DOHH2 (cell line): ENCODE measurements around the gene PLK1.

ENCODE experiments used
- H3F3A ChIP-seq: fragments of 200-600 bp; sonication (generic), shearing (Covaris generic); 2 replicates; pipeline ENCODE4 v1.6.0; 2016; ENCODE audit warnings: antibody characterized with exemption, mild to moderate bottlenecking; ENCODE audit not compliant: control insufficient read depth, insufficient read depth
- H3K27ac ChIP-seq: fragments of 200-600 bp; sonication (generic); 2 replicates; pipeline ENCODE4 v1.5.1; 2014; ENCODE audit warnings: low read depth, mild to moderate bottlenecking, low read length, moderate library complexity
- H3K27me3 ChIP-seq: fragments of 200-600 bp; sonication (generic); 2 replicates; pipeline ENCODE4 v1.6.1; 2014; ENCODE audit warnings: mild to moderate bottlenecking, low read length, mixed read lengths; ENCODE audit not compliant: control insufficient read depth
- H3K36me3 ChIP-seq: fragments of 200-600 bp; sonication (generic); 2 replicates; pipeline ENCODE4 v1.6.1; 2014; ENCODE audit warnings: mild to moderate bottlenecking, low read length, moderate library complexity, mixed read lengths; ENCODE audit not compliant: control insufficient read depth
- H3K4me1 ChIP-seq: fragments of 200-600 bp; sonication (generic); 2 replicates; pipeline ENCODE4 v1.6.1; 2014; ENCODE audit warnings: mild to moderate bottlenecking, low read length, mixed read lengths; ENCODE audit not compliant: control insufficient read depth
- H3K4me2 ChIP-seq: fragments of 200-600 bp; sonication (generic); 2 replicates; pipeline ENCODE4 v1.6.0; 2014; ENCODE audit warnings: mild to moderate bottlenecking, low read length, moderate library complexity
- H3K4me3 ChIP-seq: fragments of 200-600 bp; sonication (generic); 2 replicates; pipeline ENCODE4 v1.5.1; 2014; ENCODE audit warnings: mild to moderate bottlenecking, low read length, mixed read lengths
- H3K79me2 ChIP-seq: fragments of 200-600 bp; sonication (generic); 2 replicates; pipeline ENCODE4 v1.6.1; 2014; ENCODE audit warnings: mild to moderate bottlenecking, low read length, mixed read lengths; ENCODE audit not compliant: control insufficient read depth
- H3K9me2 ChIP-seq: fragments of 200-600 bp; sonication (generic); replicated peaks from 2 replicates; pipeline ENCODE4 v1.6.1; 2014; ENCODE audit warnings: mild to moderate bottlenecking, low read length, mixed read lengths; ENCODE audit not compliant: control insufficient read depth
- H3K9me3 ChIP-seq: fragments of 200-600 bp; sonication (generic); 2 replicates; pipeline ENCODE4 v1.6.1; 2014; ENCODE audit warnings: antibody characterized with exemption, low read length, mixed read lengths; ENCODE audit not compliant: control insufficient read depth, insufficient read depth
- H4K20me1 ChIP-seq: fragments of 200-600 bp; sonication (generic); 2 replicates; pipeline ENCODE4 v1.6.0; 2014; ENCODE audit warnings: low read depth, mild to moderate bottlenecking, antibody characterized with exemption, low read length, moderate library complexity; ENCODE audit not compliant: control insufficient read depth, insufficient read depth
- EZH2phosphoT487 ChIP-seq: fragments of 200-600 bp; sonication (generic); IDR thresholded peaks from 2 replicates; pipeline ENCODE4 v1.6.1; 2017; ENCODE audit warnings: borderline replicate concordance, mild to moderate bottlenecking, antibody characterized with exemption, low read length, moderate library complexity, mixed read lengths
- TF ChIP-seq, protein P1 (sequence below): fragments of 200-600 bp; sonication (generic); IDR thresholded peaks from one replicate; pipeline ENCODE4 v1.5.1; 2014; ENCODE audit warnings: antibody characterized with exemption, mild to moderate bottlenecking, low read depth, low read length; ENCODE audit not compliant: poor library complexity, severe bottlenecking

The PLK1 gene

DNA sequence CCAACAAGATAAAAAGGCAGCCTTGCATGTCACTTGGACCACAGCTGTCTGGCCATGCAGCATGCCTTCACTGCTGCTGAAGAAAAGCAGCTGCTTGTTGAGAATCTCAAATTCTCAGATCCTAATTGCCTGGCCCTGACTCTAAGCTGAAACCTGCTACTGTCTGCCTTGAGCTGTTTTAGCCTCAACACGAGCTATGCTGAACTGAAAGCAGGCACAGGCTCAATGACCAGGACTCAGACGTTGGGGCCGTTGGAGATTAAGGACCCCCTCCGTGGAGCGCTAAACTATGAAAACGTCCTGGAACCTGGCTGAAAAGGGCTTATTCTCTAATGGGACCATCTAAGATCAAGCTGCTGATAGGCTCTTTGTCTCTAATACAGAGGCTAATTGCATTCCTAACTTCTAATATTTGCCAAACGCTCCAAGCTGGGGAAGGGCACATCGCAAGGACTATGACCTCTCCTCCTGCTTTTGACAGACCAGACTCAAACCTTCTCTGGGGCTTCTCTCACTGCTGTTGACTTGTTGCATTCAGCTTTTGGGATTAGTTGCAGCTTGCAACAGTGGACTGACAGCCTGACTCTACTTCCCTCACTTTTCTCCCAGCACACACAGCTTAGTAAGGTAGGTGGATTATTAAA, 4.6 kb upstream of the PLK1 start:
- no peaks in the 10 kb centered on the region for H3K9me3 ChIP-seq
- no peaks in the 10 kb centered on the region for H4K20me1 ChIP-seq
- peaks cover 27% of the 10 kb centered on the region for H3K36me3 ChIP-seq
- peaks cover 19% of the 10 kb centered on the region for H3K4me1 ChIP-seq
- H3K79me2 ChIP-seq: peaks cover 11% of the 10 kb centered on the region
- H3F3A ChIP-seq: no peaks in the 10 kb centered on the region; the same call in 1 of the 2 replicates
- H3K4me2 ChIP-seq: no peak overlapping the region
- no peaks in the 10 kb centered on the region for H3K9me2 ChIP-seq
- no peak overlapping the region for H3K27ac ChIP-seq
- H3K4me3 ChIP-seq: no peak overlapping the region
- H3K27me3 ChIP-seq: no peaks in the 10 kb centered on the region
- TF ChIP-seq EZH2phosphoT487: no peak
- TF ChIP-seq, protein P1, sequence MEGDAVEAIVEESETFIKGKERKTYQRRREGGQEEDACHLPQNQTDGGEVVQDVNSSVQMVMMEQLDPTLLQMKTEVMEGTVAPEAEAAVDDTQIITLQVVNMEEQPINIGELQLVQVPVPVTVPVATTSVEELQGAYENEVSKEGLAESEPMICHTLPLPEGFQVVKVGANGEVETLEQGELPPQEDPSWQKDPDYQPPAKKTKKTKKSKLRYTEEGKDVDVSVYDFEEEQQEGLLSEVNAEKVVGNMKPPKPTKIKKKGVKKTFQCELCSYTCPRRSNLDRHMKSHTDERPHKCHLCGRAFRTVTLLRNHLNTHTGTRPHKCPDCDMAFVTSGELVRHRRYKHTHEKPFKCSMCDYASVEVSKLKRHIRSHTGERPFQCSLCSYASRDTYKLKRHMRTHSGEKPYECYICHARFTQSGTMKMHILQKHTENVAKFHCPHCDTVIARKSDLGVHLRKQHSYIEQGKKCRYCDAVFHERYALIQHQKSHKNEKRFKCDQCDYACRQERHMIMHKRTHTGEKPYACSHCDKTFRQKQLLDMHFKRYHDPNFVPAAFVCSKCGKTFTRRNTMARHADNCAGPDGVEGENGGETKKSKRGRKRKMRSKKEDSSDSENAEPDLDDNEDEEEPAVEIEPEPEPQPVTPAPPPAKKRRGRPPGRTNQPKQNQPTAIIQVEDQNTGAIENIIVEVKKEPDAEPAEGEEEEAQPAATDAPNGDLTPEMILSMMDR: no peak

DNA sequence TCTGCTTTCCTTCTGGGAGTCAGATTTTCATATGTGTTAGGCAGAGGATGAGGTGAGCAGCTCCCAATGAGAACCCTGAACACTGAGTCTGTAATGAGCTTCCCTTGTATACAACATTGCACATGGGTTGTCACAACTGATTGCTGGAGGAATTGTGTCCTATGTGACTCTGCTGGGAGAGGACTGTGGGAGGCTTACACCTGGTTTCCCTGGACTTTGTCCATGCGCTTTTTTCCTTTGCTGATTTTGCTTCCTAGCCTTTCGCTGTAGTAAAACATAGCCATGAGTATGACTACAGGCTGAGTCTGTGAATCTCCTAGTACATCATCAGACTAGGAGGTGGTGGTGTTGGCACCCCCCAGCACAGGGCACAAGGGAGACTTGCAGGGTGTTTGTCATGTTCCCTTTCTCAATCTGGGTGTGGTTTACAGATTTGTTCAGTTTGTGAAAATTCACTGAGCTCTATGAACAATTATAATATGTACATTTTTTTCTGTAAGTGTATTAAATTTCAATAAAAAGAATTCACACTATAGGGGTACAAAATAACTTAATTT, 1.7 kb upstream of the PLK1 start:
- H3K27ac ChIP-seq: no peak overlapping the region
- TF ChIP-seq, protein P1: no peak
- TF ChIP-seq EZH2phosphoT487: no peak
- H3K36me3 ChIP-seq: peaks cover 36% of the 10 kb centered on the region

DNA sequence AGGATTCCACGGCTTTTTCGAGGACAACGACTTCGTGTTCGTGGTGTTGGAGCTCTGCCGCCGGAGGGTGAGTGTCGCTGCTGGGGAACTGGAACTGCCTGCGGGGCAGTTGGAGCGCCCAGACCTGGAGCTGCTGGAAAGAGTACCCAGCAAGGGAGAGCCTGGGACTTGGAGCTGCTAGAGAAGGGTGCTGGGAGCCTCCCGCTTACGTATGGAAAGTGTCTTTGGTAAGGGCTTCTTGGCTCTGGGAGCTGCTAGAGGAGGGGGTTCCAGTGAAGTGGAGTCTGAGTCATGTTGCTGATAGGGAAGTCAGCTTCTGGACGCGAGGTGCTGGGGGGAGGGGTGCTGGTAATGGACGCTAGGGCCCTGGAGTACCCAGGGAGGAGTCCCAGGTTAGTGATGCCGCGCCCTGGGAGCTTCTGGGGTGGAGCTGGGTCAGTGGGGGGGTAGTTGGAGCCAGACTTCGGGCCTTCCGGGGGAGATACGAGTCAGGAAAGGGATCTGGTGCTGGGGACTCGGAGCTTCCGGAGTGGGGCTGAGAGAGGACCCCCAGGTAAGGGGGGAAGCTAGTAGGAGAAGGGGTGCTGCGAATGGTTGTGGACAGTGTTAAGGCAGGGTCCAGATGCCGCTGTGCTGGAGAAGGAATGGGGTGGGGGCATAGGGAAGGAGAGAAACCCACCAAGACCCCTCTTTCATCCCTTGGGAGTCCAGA, 741 bp downstream of the PLK1 start:
- Histone ChIP-seq H3K27me3 (no peaks in the 10 kb centered on the region), H3K79me2 (peaks cover 59% of the 10 kb centered on the region), H3K4me3 (peak overlapping the region; percentile 99), H3K9me2 (no peaks in the 10 kb centered on the region), H3K9me3 (no peaks in the 10 kb centered on the region), H3K4me2 (peak overlapping the region; percentile 85), H3K4me1 (peaks cover 25% of the 10 kb centered on the region), H4K20me1 (peaks cover 14% of the 10 kb centered on the region; the same call in 1 of the 2 replicates), H3K27ac (peak overlapping the region; percentile 55), H3F3A (no peaks in the 10 kb centered on the region; the same call in 1 of the 2 replicates), H3K36me3 (peaks cover 55% of the 10 kb centered on the region)
- TF ChIP-seq EZH2phosphoT487: no peak

More for the DNA sequence above, 1.7 kb upstream of the PLK1 start:
- peaks cover 25% of the 10 kb centered on the region for H3K4me1 ChIP-seq
- H3F3A ChIP-seq: no peaks in the 10 kb centered on the region; the same call in 1 of the 2 replicates
- H4K20me1 ChIP-seq: peaks cover 12% of the 10 kb centered on the region; the same call in 1 of the 2 replicates
- H3K9me3 ChIP-seq: no peaks in the 10 kb centered on the region
- H3K9me2 ChIP-seq: no peaks in the 10 kb centered on the region
- H3K4me2 ChIP-seq: no peak overlapping the region
- no peaks in the 10 kb centered on the region for H3K27me3 ChIP-seq
- no peak overlapping the region for H3K4me3 ChIP-seq
- H3K79me2 ChIP-seq: peaks cover 40% of the 10 kb centered on the region

DNA sequence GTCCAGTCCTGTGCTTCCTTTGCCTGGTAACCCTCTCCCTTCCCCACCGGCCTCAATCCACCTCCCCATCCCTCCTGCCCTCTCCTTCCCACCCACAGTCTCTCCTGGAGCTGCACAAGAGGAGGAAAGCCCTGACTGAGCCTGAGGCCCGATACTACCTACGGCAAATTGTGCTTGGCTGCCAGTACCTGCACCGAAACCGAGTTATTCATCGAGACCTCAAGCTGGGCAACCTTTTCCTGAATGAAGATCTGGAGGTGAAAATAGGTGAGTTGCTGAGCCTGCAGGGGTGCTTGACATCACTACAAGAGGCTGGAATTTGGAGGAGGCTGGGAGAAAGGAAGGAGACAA, 1.3 kb downstream of the PLK1 start:
- no peaks in the 10 kb centered on the region for H3K9me3 ChIP-seq
- peak overlapping the region; percentile 85 for H3K4me2 ChIP-seq
- peaks cover 58% of the 10 kb centered on the region for H3K36me3 ChIP-seq
- peaks cover 60% of the 10 kb centered on the region for H3K79me2 ChIP-seq
- 0 out of 2 replicates have a peak overlapping the region, but pooled peaks have one; percentile 55 for H3K27ac ChIP-seq
- peaks cover 14% of the 10 kb centered on the region; the same call in 1 of the 2 replicates for H4K20me1 ChIP-seq
- peak overlapping the region; percentile 99 for H3K4me3 ChIP-seq
- no peak for TF ChIP-seq EZH2phosphoT487
- TF ChIP-seq, protein P1: no peak
- peaks cover under 1% of the 10 kb centered on the region; the same call in 1 of the 2 replicates for H3F3A ChIP-seq
- H3K27me3 ChIP-seq: no peaks in the 10 kb centered on the region
- H3K9me2 ChIP-seq: no peaks in the 10 kb centered on the region
- H3K4me1 ChIP-seq: peaks cover 25% of the 10 kb centered on the region
